Measurements from ENCODE around the gene DEGS1. TPM values are rescaled to one million over a fixed set of nuclear protein-coding genes. Genes with fewer than 3 reads are reported as not detected.

DEGS1 gene
- total and polyA plus RNA-seq, 2 experiments from 2014 or later, result 88.7 to 107 TPM

GRCh38 chr1:224173523-224173922, 9.5 kb upstream of the DEGS1 start:
- Histone ChIP-seq H3K9me2 (replicated peaks; ENCODE audit: insufficient read depth) (no peaks in the 10 kb centered on the region), H3K4me1 (ENCODE audit: insufficient read depth) (peaks cover 6% of the 10 kb centered on the region), H3K4me2 (no peak overlapping the region), H3K4me3 (no peak overlapping the region), H3K79me2 (no peaks in the 10 kb centered on the region), H3K27me3 (no peaks in the 10 kb centered on the region), H3K9me3 (ENCODE audit: low read depth) (no peaks in the 10 kb centered on the region), H3K27ac (no peak overlapping the region), H3K36me3 (replicated peaks; ENCODE audit: insufficient read depth, low read depth) (no peaks in the 10 kb centered on the region), H2AFZ (no peak overlapping the region), H4K20me1 (ENCODE audit: insufficient read depth, poor library complexity, severe bottlenecking) (no peaks in the 10 kb centered on the region)
- no peak for DNase-seq (ENCODE audit: low spot score)
- TF ChIP-seq EZH2phosphoT487 (IDR thresholded peaks at IDR 0.05; ENCODE audit: low read depth, severe bottlenecking, unreplicated experiment), result no peak
- TF ChIP-seq EZH2 (IDR thresholded peaks at IDR 0.05; ENCODE audit: borderline replicate concordance), result no peak
- no peak for TF ChIP-seq CTCF (IDR thresholded peaks at IDR 0.05; ENCODE audit: poor library complexity)
- whole genome bisulfite sequencing (ENCODE audit: low lambda C conversion rate, missing lambda C conversion rate), result 82% methylated on average over 5 of the region's 5 CpGs

GRCh38 chr1:224175617-224176016, 7.4 kb upstream of the DEGS1 start:
- Histone ChIP-seq H3K27me3 (no peaks in the 10 kb centered on the region), H3K4me2 (peak overlapping the region; percentile 72), H4K20me1 (ENCODE audit: insufficient read depth, poor library complexity, severe bottlenecking) (no peaks in the 10 kb centered on the region), H2AFZ (peak overlapping the region; percentile 76), H3K9me2 (replicated peaks; ENCODE audit: insufficient read depth) (no peaks in the 10 kb centered on the region), H3K36me3 (replicated peaks; ENCODE audit: insufficient read depth, low read depth) (no peaks in the 10 kb centered on the region), H3K4me1 (ENCODE audit: insufficient read depth) (peaks cover 6% of the 10 kb centered on the region), H3K79me2 (no peaks in the 10 kb centered on the region), H3K9me3 (ENCODE audit: low read depth) (no peaks in the 10 kb centered on the region), H3K27ac (no peak overlapping the region), H3K4me3 (no peak overlapping the region)
- TF ChIP-seq EZH2 (IDR thresholded peaks at IDR 0.05; ENCODE audit: borderline replicate concordance), result no peak
- no peak for TF ChIP-seq EZH2phosphoT487 (IDR thresholded peaks at IDR 0.05; ENCODE audit: low read depth, severe bottlenecking, unreplicated experiment)
- TF ChIP-seq CTCF (IDR thresholded peaks at IDR 0.05; ENCODE audit: poor library complexity), result peak; percentile 8
- 14% methylated on average over 21 of the region's 21 CpGs for WGBS (ENCODE audit: low lambda C conversion rate, missing lambda C conversion rate)
- DNase-seq (ENCODE audit: low spot score), result peak; percentile 48

- H2AFZ ChIP-seq, result no peak overlapping the region
- no peak overlapping the region for H3K27ac ChIP-seq
- no peaks in the 10 kb centered on the region for H3K79me2 ChIP-seq
- no peaks in the 10 kb centered on the region for H3K9me3 ChIP-seq (ENCODE audit: low read depth)
- no peak for DNase-seq (ENCODE audit: low spot score)
- no peaks in the 10 kb centered on the region for H3K27me3 ChIP-seq
- no peaks in the 10 kb centered on the region for H4K20me1 ChIP-seq (ENCODE audit: insufficient read depth, poor library complexity, severe bottlenecking)
- no peak overlapping the region for H3K4me3 ChIP-seq
- no peaks in the 10 kb centered on the region for H3K9me2 ChIP-seq (replicated peaks; ENCODE audit: insufficient read depth)
- TF ChIP-seq EZH2phosphoT487 (IDR thresholded peaks at IDR 0.05; ENCODE audit: low read depth, severe bottlenecking, unreplicated experiment) (no peak), CTCF (IDR thresholded peaks at IDR 0.05; ENCODE audit: poor library complexity) (no peak), EZH2 (IDR thresholded peaks at IDR 0.05; ENCODE audit: borderline replicate concordance) (no peak)
- no peak overlapping the region for H3K4me2 ChIP-seq
- peaks cover 6% of the 10 kb centered on the region for H3K4me1 ChIP-seq (ENCODE audit: insufficient read depth)
- H3K36me3 ChIP-seq (replicated peaks; ENCODE audit: insufficient read depth, low read depth), result no peaks in the 10 kb centered on the region
- WGBS (ENCODE audit: low lambda C conversion rate, missing lambda C conversion rate), result 93% methylated on average over 9 of the region's 9 CpGs
Measured at GRCh38 chr1:224177356-224177999, 5.6 kb upstream of the DEGS1 start.

All from hepatocyte (in vitro differentiated cells).